Neural crest cell (in vitro differentiated cells): ENCODE measurements around the gene ATP8A1. TPM values are rescaled to one million over a fixed set of nuclear protein-coding genes. Genes with fewer than 3 reads are reported as not detected.
A peak's percentile ranks its signal among the peaks of the same experiment; 100 is the strongest.

Source experiments
- DNase-seq: peaks from one replicate; pipeline ENCODE4 v3.0.0; 2021; ENCODE audit warnings: low read depth, mixed read lengths, low spot score
- H3K27ac Mint-ChIP-seq: one replicate; pipeline ENCODE4 v1.8.0; 2021; ENCODE audit warnings: mild to moderate bottlenecking, mixed read lengths; ENCODE audit not compliant: unreplicated experiment
- H3K27me3 Mint-ChIP-seq: 2 replicates; pipeline ENCODE4 v1.8.0; 2021; ENCODE audit warnings: low read depth, mild to moderate bottlenecking, mixed read lengths
- H3K36me3 Mint-ChIP-seq: 2 replicates; pipeline ENCODE4 v1.8.0; 2021; ENCODE audit warnings: low read depth, mild to moderate bottlenecking, mixed read lengths
- H3K4me1 Mint-ChIP-seq: 2 replicates; pipeline ENCODE4 v1.8.0; 2021; ENCODE audit warnings: mixed read lengths
- H3K4me3 Mint-ChIP-seq: one replicate; pipeline ENCODE4 v1.8.0; 2021; ENCODE audit warnings: mild to moderate bottlenecking, mixed read lengths
- H3K9me3 Mint-ChIP-seq: 2 replicates; pipeline ENCODE4 v1.8.0; 2021; ENCODE audit warnings: mixed read lengths
- CTCF ChIP-seq: fragments of 200-600 bp; sonication (generic); conservative IDR thresholded peaks from 2 replicates; pipeline ENCODE4 v1.5.0; 2021; ENCODE audit warnings: antibody characterized with exemption, mild to moderate bottlenecking
- total RNA-seq: library from RNA; stranded (reverse); gene quantifications from 2 replicates; pipeline ENCODE4 v1.2.1, GENCODE V29; 2021

The ATP8A1 gene
- total RNA-seq, 1 donor from 2014 or later: 11.9 TPM

DNA sequence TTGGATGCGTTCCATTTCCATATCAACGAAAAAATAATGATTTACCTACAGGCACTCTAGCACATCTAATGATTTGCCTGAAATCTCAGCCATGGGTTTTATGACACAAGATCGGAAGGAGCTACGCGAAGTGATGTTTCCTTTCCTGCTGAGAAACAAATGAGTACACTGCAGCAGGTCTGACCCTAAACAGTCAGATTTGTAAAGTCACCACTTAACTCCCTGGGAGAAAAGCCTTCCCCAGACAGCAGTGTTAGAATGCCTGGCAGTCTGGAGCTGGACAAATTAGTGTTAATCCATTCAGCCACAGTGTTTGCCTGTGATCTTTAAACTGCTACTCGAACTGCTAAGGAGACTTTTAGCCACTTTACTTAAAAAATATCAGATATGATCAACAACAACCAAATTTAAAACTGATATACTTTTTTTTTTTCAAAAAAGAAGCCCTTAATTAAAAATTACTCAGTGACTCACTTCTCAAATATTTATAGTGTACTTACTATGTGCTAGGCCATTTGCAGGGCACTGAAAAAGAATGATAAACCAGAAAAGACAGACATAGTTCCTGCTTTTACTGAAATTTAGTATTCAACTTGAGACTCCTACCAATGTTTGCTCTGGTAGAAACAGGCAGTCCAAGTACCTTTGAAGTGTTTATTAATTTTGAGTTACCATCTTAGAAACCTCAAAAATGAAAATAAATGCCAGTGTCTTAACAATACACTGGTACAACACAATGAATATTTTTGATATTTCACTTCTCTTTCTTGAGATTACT is 155.1 kb downstream of the ATP8A1 start:
- no peak for DNase-seq
- no peaks in the 10 kb centered on the region for H3K9me3 Mint-ChIP-seq

DNA sequence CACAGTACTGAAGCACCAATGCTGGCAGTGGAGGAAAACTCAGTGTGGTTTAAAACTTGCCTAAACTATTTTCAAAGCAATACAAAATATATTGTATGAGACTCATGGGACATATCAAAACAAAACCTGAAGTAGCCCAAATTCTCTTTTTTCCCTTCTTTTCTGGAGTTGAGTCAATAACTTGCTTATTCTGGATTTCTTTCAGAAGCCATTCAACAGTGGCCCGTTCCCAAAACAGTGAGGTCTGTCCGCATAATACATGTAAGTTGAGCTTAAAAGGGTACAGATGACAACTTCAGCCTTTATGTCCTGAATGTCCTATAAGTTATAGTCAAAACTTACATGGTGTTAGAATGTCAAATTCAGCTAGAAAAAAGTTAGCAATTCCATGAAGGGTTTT is 158.9 kb downstream of the ATP8A1 start:
- Mint-ChIP-seq H3K27me3 (peaks cover 2% of the 10 kb centered on the region), H3K4me3 (no peak overlapping the region), H3K9me3 (no peaks in the 10 kb centered on the region), H3K27ac (no peak overlapping the region), H3K4me1 (peaks cover 13% of the 10 kb centered on the region), H3K36me3 (no peaks in the 10 kb centered on the region)
- TF ChIP-seq CTCF: no peak
- DNase-seq: no peak

More for the DNA sequence above, 155.1 kb downstream of the ATP8A1 start:
- peaks cover 13% of the 10 kb centered on the region for H3K4me1 Mint-ChIP-seq
- no peak for TF ChIP-seq CTCF
- no peaks in the 10 kb centered on the region for H3K36me3 Mint-ChIP-seq
- no peak overlapping the region for H3K27ac Mint-ChIP-seq
- peaks cover 7% of the 10 kb centered on the region for H3K27me3 Mint-ChIP-seq
- H3K4me3 Mint-ChIP-seq: no peak overlapping the region

GRCh38 chr4:42497142-42497910 is 159.6 kb downstream of the ATP8A1 start:
- DNase-seq: no peak
- peak overlapping the region; percentile 36 for H3K27ac Mint-ChIP-seq
- peaks cover 2% of the 10 kb centered on the region for H3K27me3 Mint-ChIP-seq
- no peaks in the 10 kb centered on the region for H3K36me3 Mint-ChIP-seq
- no peaks in the 10 kb centered on the region for H3K9me3 Mint-ChIP-seq
- peaks cover 13% of the 10 kb centered on the region for H3K4me1 Mint-ChIP-seq
- H3K4me3 Mint-ChIP-seq: no peak overlapping the region
- TF ChIP-seq CTCF: no peak

DNA sequence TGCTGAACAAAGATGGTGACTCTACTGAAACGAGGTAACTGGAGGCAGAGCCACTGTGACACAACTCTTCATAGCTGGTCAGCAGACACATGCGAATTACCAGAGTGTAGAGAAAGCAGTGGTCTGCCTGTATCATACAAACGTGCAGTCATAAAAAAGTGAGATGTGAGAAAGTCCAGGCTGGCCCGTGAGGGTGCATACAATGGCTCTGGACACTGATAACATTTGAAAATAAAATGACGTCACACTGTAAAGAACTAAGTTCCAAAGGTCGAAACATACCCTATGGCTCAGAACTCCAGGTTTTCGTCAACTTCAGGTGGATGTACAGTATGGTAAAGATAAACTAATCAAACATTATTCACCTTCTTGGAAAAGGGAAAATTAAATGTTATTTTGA is 163.9 kb downstream of the ATP8A1 start:
- Mint-ChIP-seq H3K4me1 (peaks cover 26% of the 10 kb centered on the region), H3K36me3 (no peaks in the 10 kb centered on the region), H3K27me3 (peaks cover 2% of the 10 kb centered on the region), H3K4me3 (no peak overlapping the region), H3K9me3 (no peaks in the 10 kb centered on the region), H3K27ac (no peak overlapping the region)
- TF ChIP-seq CTCF: no peak
- DNase-seq: no peak

DNA sequence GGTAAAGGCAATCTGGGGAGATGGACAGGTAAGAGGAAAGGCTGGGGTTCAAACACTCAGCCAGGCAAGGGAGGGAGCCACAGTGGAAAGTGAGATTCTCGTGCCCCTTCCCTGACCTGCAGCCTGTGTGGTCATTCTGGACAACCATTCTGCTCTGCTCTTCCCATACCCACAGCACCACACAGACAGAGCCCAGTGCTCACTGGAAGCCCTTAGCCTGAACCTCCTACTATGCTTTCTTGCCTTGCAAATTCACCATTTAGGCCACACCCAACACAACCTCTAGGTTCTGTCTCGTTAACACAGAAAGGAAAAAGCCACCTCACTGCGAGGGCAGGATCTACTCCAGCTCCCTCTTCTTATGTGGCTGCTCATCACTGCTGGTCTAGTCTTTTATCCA is 166.9 kb downstream of the ATP8A1 start:
- Mint-ChIP-seq H3K27me3 (no peaks in the 10 kb centered on the region), H3K9me3 (no peaks in the 10 kb centered on the region), H3K27ac (peak overlapping the region; percentile 8), H3K4me3 (no peak overlapping the region), H3K4me1 (peaks cover 46% of the 10 kb centered on the region), H3K36me3 (no peaks in the 10 kb centered on the region)
- no peak for DNase-seq
- no peak for TF ChIP-seq CTCF
